Activated CD4-positive, alpha-beta T cell treated with anti-CD3 and anti-CD28 coated beads, Interleukin-2, amount 50 U/mL, for 48 hours (primary cell): ENCODE measurements around the gene DCTN4.

ENCODE experiments used
- DNase-seq, 2 experiments: peaks; one replicate each; pipeline ENCODE4 v3.0.0-alpha.2; 2020

Gene DCTN4

DNA sequence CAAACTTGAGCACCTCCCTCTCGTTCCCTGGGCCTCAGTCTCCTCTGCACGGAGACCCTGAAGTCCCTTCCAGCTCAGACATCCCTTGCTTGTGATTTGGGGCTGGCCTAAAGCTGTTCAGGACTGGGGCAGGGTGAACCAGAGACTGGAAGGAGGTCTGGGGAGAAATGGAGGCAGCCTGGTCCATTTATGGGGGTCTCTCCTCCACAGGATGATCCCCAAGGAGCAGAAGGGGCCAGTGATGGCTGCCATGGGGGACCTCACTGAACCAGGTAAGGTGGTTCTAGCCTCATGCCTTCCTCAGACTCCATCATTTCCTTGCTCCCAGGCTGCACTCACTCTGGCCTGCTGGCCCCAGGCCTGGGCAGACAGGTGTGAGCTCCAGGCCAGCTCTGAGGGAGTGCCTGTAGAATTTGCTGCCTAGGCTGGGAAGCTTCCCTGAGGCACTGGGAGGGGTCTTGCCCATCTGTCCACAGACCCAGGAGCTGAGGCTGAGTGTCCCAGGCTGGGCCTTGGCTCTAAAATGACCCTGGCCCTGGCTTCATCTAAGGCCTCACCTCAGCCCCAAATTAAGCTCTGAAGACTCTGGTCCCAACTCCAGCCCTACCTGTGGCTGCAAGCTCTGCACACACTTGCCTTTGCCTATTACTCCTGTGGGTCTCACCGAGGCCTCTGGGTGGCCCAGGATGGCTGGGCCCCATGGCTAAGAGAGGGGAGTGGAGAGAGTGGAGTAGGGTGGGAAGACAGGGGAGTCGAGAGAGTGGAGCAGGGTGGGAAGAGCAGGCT is 95.9 kb downstream of the DCTN4 start:
- DNase-seq = no peak

GRCh38 chr5:150661821-150662596 is 96.8 kb downstream of the DCTN4 start:
- DNase-seq = no peak

DNA sequence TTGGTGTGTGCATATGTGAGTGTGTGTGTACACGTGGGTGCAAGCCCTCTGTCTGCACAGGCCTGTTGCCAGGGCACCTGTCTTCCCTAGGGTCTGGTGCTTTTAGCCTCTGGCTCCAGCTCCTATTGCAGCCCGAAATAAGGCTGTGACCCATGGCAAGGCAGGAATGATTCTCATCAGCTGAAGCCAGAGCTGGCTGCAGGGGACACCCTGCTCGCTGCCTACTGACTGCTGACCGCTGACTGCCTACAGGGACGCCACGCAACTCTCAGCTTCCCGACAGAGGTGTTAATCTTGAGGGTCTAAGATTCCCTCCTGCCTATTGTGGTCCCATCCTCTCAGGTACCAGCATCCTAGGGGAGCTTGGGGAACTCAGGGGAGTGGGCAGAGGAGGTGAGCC is 97.7 kb downstream of the DCTN4 start, which contains the start of gene MYOZ3:
TSS of gene MYOZ3 (plus strand) at position 166 of the 400 bp plus-strand sequence. CDS start 1,691 bp downstream, outside the sequence.
- DNase-seq = no peak

DNA sequence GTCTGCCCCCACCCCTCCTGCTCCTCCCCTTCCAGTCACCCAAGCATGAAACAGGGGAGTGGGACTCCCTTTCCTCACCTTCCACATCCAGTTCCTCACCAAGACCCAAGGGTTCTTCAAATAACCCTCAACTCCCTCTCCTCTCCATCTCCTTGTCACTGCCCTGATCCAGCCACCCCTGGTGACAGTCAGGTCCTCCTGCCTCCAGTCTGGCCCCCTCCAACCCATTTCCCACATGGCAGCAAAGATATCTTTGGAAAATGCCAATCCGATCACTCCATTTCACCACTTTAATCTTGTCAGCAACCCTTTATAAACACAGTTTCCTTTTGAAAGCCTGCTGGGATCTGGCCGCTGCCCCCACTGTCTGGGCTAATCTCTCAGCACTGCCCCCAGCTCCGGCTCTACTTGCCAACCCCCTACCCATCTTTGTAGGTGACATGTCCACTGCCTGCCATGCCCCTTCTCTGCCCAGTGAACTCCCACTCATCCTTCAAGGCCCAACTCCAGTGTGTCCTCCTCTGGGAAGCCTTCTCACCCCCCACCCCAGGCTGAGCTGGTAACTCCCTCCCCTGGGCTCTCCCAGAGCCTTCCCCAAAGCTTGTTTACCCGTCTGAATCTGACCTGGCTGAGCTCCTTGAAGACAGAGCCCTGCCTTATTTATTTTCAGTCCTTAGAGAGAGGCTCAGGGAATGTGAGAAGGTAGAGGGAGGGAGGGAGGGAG is 98.5 kb downstream of the DCTN4 start:
- no peak for DNase-seq

DNA sequence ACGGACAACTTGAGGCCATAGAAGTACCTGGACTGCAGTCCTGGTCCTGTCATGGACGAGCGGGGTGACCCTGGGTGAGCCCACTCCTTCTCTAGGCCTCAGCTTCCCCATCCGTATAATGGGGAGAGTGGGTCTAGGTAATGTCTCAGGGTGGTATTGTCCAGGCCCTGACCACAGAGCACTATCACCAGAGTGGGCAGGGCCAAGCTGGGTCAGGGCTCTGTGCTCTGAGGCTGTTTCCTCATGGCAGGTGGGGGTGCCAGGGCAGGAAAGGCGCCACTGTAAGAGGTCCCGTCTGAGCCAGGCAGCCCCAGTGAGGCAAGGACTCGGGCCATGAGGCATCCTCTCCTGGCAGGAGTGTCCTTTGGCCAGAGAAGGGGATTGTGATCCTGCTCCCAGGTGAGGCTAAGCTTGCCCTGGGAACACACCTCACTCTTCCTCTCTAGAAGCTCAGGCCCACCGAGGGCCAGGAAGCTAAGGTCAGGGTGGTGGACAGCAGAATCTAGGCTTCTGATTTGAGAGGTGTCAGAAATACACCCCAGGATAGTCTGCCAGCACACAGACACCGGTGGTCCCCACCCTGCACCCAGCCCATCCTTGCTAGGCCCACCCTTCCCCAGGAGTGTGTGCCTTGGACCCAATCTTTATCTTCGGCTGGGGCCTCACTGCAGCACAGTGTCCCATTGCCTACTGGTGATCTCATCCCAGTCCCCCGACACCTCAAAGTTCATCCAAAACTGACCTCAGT is 99.3 kb downstream of the DCTN4 start:
- no peak for DNase-seq

DNA sequence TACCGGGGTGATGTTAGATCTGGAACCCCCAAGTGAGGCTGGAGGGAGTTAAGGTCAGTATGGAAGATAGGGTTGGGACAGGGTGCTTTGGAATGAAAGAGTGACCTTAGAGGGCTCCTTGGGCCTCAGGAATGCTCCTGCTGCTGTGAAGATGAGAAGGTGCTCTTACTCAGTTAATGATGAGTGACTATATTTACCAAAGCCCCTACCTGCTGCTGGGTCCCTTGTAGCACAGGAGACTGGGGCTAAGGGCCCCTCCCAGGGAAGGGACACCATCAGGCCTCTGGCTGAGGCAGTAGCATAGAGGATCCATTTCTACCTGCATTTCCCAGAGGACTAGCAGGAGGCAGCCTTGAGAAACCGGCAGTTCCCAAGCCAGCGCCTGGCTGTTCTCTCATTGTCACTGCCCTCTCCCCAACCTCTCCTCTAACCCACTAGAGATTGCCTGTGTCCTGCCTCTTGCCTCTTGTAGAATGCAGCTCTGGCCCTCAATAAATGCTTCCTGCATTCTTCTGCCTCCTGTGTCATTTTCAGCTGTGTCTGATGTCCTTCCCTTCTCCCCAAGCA is 100.0 kb downstream of the DCTN4 start:
- no peak for DNase-seq
